Smooth muscle cell (in vitro differentiated cells): ENCODE data around the gene MSI2. TPM values are rescaled to one million over a fixed set of nuclear protein-coding genes. Genes with fewer than 3 reads are reported as not detected.

Source experiments
- DNase-seq: peaks from one replicate; lab custom pipeline; 2025; ENCODE audit not compliant: unreplicated experiment; lab: John Stamatoyannopoulos, UW
- H2AFZ ChIP-seq: fragments of 200-600 bp; sonication (generic); 2 replicates; pipeline ENCODE4 v1.6.0; 2016; ENCODE audit warnings: antibody characterized with exemption, low read depth, mild to moderate bottlenecking
- H3F3A ChIP-seq: fragments of 200-600 bp; sonication (generic); 2 replicates; pipeline ENCODE4 v1.6.0; 2017; ENCODE audit warnings: antibody characterized with exemption, low read depth
- H3K27ac ChIP-seq: fragments of 200-600 bp; sonication (generic); 2 replicates; pipeline ENCODE4 v1.5.1; 2016; ENCODE audit warnings: low read depth, mild to moderate bottlenecking
- H3K27me3 ChIP-seq: fragments of 200-600 bp; sonication (generic); 2 replicates; pipeline ENCODE4 v1.6.1; 2016; ENCODE audit warnings: low read depth, mild to moderate bottlenecking
- H3K36me3 ChIP-seq: fragments of 200-600 bp; sonication (generic); 2 replicates; pipeline ENCODE4 v1.5.1; 2016; ENCODE audit warnings: low read depth
- H3K4me1 ChIP-seq: fragments of 200-600 bp; sonication (generic); 2 replicates; pipeline ENCODE4 v1.5.1; 2016; ENCODE audit warnings: low read depth
- H3K4me2 ChIP-seq: fragments of 200-600 bp; sonication (generic); 2 replicates; pipeline ENCODE4 v1.6.0; 2016; ENCODE audit warnings: mild to moderate bottlenecking
- H3K4me3 ChIP-seq: fragments of 200-600 bp; sonication (generic); 2 replicates; pipeline ENCODE4 v1.5.1; 2016; ENCODE audit warnings: mild to moderate bottlenecking
- H3K79me2 ChIP-seq: fragments of 200-600 bp; sonication (generic); 2 replicates; pipeline ENCODE4 v1.6.0; 2016; ENCODE audit warnings: low read depth, mild to moderate bottlenecking
- H3K9ac ChIP-seq: fragments of 200-600 bp; sonication (generic); 2 replicates; pipeline ENCODE4 v1.6.0; 2016; ENCODE audit warnings: low read depth
- H3K9me3 ChIP-seq: fragments of 200-600 bp; sonication (generic); replicated peaks from 2 replicates; pipeline ENCODE4 v1.5.1; 2016; ENCODE audit warnings: low read depth
- H4K20me1 ChIP-seq: fragments of 200-600 bp; sonication (generic); 2 replicates; pipeline ENCODE4 v1.6.0; 2016; ENCODE audit warnings: low read depth
- CTCF ChIP-seq: fragments of 200-600 bp; sonication (generic); IDR thresholded peaks from 2 replicates; pipeline ENCODE4 v1.5.1; 2017; ENCODE audit warnings: borderline replicate concordance, mild to moderate bottlenecking, antibody characterized with exemption; ENCODE audit not compliant: insufficient read depth, poor library complexity, severe bottlenecking
- WGBS: methylation state at CpG from one replicate; pipeline ENCODE4 v1.1.7; 2016; ENCODE audit warnings: low lambda C conversion rate; 5-methylcytosine and 5-hydroxymethylcytosine counted together
- polyA plus RNA-seq: library from polyadenylated mRNA; unstranded; fragments of >200 nt; fragmentation: Nextera tagmentation; extraction: Ambion mirVana; gene quantifications from 2 replicates; pipeline ENCODE4 v1.2.1, GENCODE V29; 2016
- total RNA-seq: library from RNA; depleted of rRNA; stranded (reverse); fragments of >200 nt; gene quantifications from 2 replicates; pipeline ENCODE4 v1.2.3, GENCODE V29; 2014

MSI2 gene
- total and polyA plus RNA-seq, 2 experiments from 2014 or later, result 5.7 to 36.5 TPM

- Histone ChIP-seq H3K4me2 (peak overlapping the region; percentile 75), H3K9me3 (no peaks in the 10 kb centered on the region), H3K4me3 (no peak overlapping the region), H3K36me3 (no peaks in the 10 kb centered on the region), H3K27ac (peak overlapping the region; percentile 93), H3F3A (peaks cover 17% of the 10 kb centered on the region), H2AFZ (no peak overlapping the region), H3K27me3 (no peaks in the 10 kb centered on the region), H3K9ac (peak overlapping the region; percentile 74), H3K79me2 (no peaks in the 10 kb centered on the region), H4K20me1 (no peaks in the 10 kb centered on the region), H3K4me1 (peaks cover 58% of the 10 kb centered on the region)
- WGBS, result 82% methylated on average over 16 of the region's 16 CpGs
- TF ChIP-seq CTCF, result no peak
- no peak for DNase-seq
These were observed 298.7 kb downstream of the MSI2 start for GRCh38 chr17:57554826-57555635.

GRCh38 chr17:57555636-57556175, 299.4 kb downstream of the MSI2 start:
- H2AFZ ChIP-seq, result no peak overlapping the region
- DNase-seq, result no peak
- no peak overlapping the region for H3K27ac ChIP-seq
- no peak overlapping the region for H3K4me2 ChIP-seq
- WGBS, result 93% methylated on average over 1 of the region's 1 CpG
- no peaks in the 10 kb centered on the region for H4K20me1 ChIP-seq
- peaks cover 51% of the 10 kb centered on the region for H3K4me1 ChIP-seq
- H3K27me3 ChIP-seq, result no peaks in the 10 kb centered on the region
- no peaks in the 10 kb centered on the region for H3K36me3 ChIP-seq
- TF ChIP-seq CTCF, result no peak
- no peak overlapping the region for H3K9ac ChIP-seq
- peaks cover 17% of the 10 kb centered on the region for H3F3A ChIP-seq
- H3K4me3 ChIP-seq, result no peak overlapping the region
- no peaks in the 10 kb centered on the region for H3K79me2 ChIP-seq
- no peaks in the 10 kb centered on the region for H3K9me3 ChIP-seq

- H3K36me3 ChIP-seq, result no peaks in the 10 kb centered on the region
- H3K27me3 ChIP-seq, result no peaks in the 10 kb centered on the region
- peaks cover 17% of the 10 kb centered on the region for H3F3A ChIP-seq
- no peak overlapping the region for H3K4me2 ChIP-seq
- H3K79me2 ChIP-seq, result no peaks in the 10 kb centered on the region
- TF ChIP-seq CTCF, result no peak
- no peak overlapping the region for H3K27ac ChIP-seq
- no peak overlapping the region for H3K4me3 ChIP-seq
- peaks cover 45% of the 10 kb centered on the region for H3K4me1 ChIP-seq
- no peak overlapping the region for H3K9ac ChIP-seq
- WGBS, result 85% methylated on average over 5 of the region's 5 CpGs
- H4K20me1 ChIP-seq, result no peaks in the 10 kb centered on the region
- DNase-seq, result no peak
- H2AFZ ChIP-seq, result no peak overlapping the region
- no peaks in the 10 kb centered on the region for H3K9me3 ChIP-seq
These were observed 300.0 kb downstream of the MSI2 start for GRCh38 chr17:57556320-57556719.

- no peaks in the 10 kb centered on the region for H3K79me2 ChIP-seq
- TF ChIP-seq CTCF, result no peak
- H3K4me1 ChIP-seq, result peaks cover 38% of the 10 kb centered on the region
- H3K27me3 ChIP-seq, result no peaks in the 10 kb centered on the region
- no peaks in the 10 kb centered on the region for H3K36me3 ChIP-seq
- no peak for DNase-seq
- H4K20me1 ChIP-seq, result no peaks in the 10 kb centered on the region
- no peak overlapping the region for H3K4me2 ChIP-seq
- H3K9ac ChIP-seq, result no peak overlapping the region
- no peak overlapping the region for H3K4me3 ChIP-seq
- no peak overlapping the region for H2AFZ ChIP-seq
- WGBS, result 89% methylated on average over 8 of the region's 8 CpGs
- H3K27ac ChIP-seq, result no peak overlapping the region
- H3K9me3 ChIP-seq, result no peaks in the 10 kb centered on the region
- H3F3A ChIP-seq, result peaks cover 17% of the 10 kb centered on the region
These were observed 300.7 kb downstream of the MSI2 start for GRCh38 chr17:57556977-57557376.
